K562 (cell line): Measurements from ENCODE around the gene TNIK. TPM values are rescaled to one million over a fixed set of nuclear protein-coding genes. Genes with fewer than 3 reads are reported as not detected.
A peak's percentile ranks its signal among the peaks of the same experiment; 100 is the strongest.

ENCODE experiments used
- ATAC-seq: fragments of 200-7000 bp; cut with Tn5 transposase; 3 replicates; pipeline ENCODE4 v1.9.1; 2020; ENCODE audit warnings: moderate library complexity
- BruUV-seq: library from RNA; stranded (reverse); fragments of 400-500 nt; replicated peaks from 2 replicates; lab custom pipeline; 2021; lab: Mats Ljungman, UMichigan
- CTCF ChIA-PET: fragments of 300-600 bp; formaldehyde crosslinking; extraction: SDS; loops from one replicate; lab custom pipeline; 2021; ENCODE audit warnings: low intra/inter-chr PET ratio; lab: Yijun Ruan, JAX
- POLR2A ChIA-PET: fragments of 300-600, 350-650 bp; sonication (Branson Sonifier 250); formaldehyde crosslinking; extraction: SDS; loops from one replicate; lab custom pipeline; 2021; ENCODE audit warnings: antibody characterized with exemption, inconsistent platforms; lab: Yijun Ruan, JAX
- DNase-seq, 4 experiments: peaks; one replicate each; pipeline versions ENCODE4 v3.0.0 to v3.0.0-alpha.2; 2011 to 2018; ENCODE audit warnings: low spot score in 3 of 4, mixed read lengths in 3 of 4; ENCODE audit errors: extremely low read depth in 1 of 4
- FAIRE-seq: peaks from 2 replicates; lab custom pipeline; 2011; peaks lifted over from hg19 to GRCh38; lab: Jason Lieb, UNC
- H2AFZ ChIP-seq: 2 replicates; pipeline ENCODE4 v1.6.0; 2011; ENCODE audit warnings: low read depth, low read length, control low read depth, inconsistent platforms
- H3K27ac ChIP-seq: fragments of 200-600 bp; 3 replicates; pipeline ENCODE4 v1.8.0; 2011; ENCODE audit warnings: low read depth, mild to moderate bottlenecking, control low read depth, inconsistent platforms, low read length, moderate library complexity, mixed read lengths; ENCODE audit errors: extremely low read depth
- H3K27me3 ChIP-seq, 2 experiments: fragments of 300-600 bp in 1 of 2; 2 replicates in 1 of 2; 3 replicates in 1 of 2; pipeline versions ENCODE4 v1.6.0 to v1.8.0; 2011; ENCODE audit warnings: inconsistent platforms in 2 of 2, low read length in 2 of 2, mild to moderate bottlenecking in 1 of 2, mixed read lengths in 1 of 2, moderate library complexity in 1 of 2; ENCODE audit not compliant: control insufficient read depth in 2 of 2, insufficient read depth in 2 of 2
- H3K36me3 ChIP-seq: fragments of 300-600 bp; 3 replicates; pipeline ENCODE4 v1.8.0; 2011; ENCODE audit warnings: mild to moderate bottlenecking, low read length, inconsistent platforms; ENCODE audit not compliant: control insufficient read depth, insufficient read depth
- H3K4me1 ChIP-seq, 2 experiments: fragments of 200-600 bp in 1 of 2; replicated peaks in 1 of 2; 2 replicates in 1 of 2; 3 replicates in 1 of 2; pipeline versions ENCODE4 v1.5.1 to v1.8.0; 2011; ENCODE audit warnings: inconsistent platforms in 2 of 2, low read length in 2 of 2, mild to moderate bottlenecking in 1 of 2, mixed read lengths in 1 of 2, moderate library complexity in 1 of 2; ENCODE audit not compliant: control insufficient read depth in 2 of 2, insufficient read depth in 2 of 2
- H3K4me2 ChIP-seq: 2 replicates; pipeline ENCODE4 v1.6.1; 2011; ENCODE audit warnings: low read length, control low read depth, inconsistent platforms, mixed read lengths; ENCODE audit not compliant: insufficient read depth
- H3K4me3 ChIP-seq: fragments of 200-600 bp; sonication (generic), shearing (Covaris generic); 2 replicates; pipeline ENCODE4 v1.5.1; 2016; ENCODE audit warnings: control low read depth, inconsistent platforms
- H3K79me2 ChIP-seq: fragments of 200-600 bp; 3 replicates; pipeline ENCODE4 v1.8.0; 2011; ENCODE audit warnings: low read length, inconsistent platforms; ENCODE audit not compliant: control insufficient read depth, insufficient read depth
- H3K9ac ChIP-seq, 2 experiments: 2 replicates each; pipeline versions ENCODE4 v1.6.0 to v1.6.1; 2011; ENCODE audit warnings: low read depth in 2 of 2, low read length in 2 of 2, control low read depth in 1 of 2, inconsistent platforms in 1 of 2, mild to moderate bottlenecking in 1 of 2, mixed read lengths in 1 of 2; ENCODE audit not compliant: insufficient read depth in 1 of 2
- H3K9me1 ChIP-seq: one replicate; pipeline ENCODE4 v1.6.0; 2011; ENCODE audit warnings: inconsistent platforms, mild to moderate bottlenecking, low read length, moderate library complexity; ENCODE audit not compliant: control insufficient read depth, insufficient read depth
- H3K9me3 ChIP-seq: replicated peaks from 2 replicates; pipeline ENCODE4 v1.5.1; 2011; ENCODE audit warnings: low read depth, low read length, inconsistent platforms; ENCODE audit not compliant: control insufficient read depth, insufficient read depth
- H4K20me1 ChIP-seq: replicated peaks from 2 replicates; pipeline ENCODE4 v1.6.1; 2011; ENCODE audit warnings: low read length, inconsistent platforms, mixed read lengths; ENCODE audit not compliant: control insufficient read depth, insufficient read depth
- CBFA2T2 ChIP-seq: fragments of 450-650 bp; conservative IDR thresholded peaks from 2 replicates; pipeline ENCODE4 v1.6.1; 2017; ENCODE audit warnings: mild to moderate bottlenecking
- DPF2 ChIP-seq: fragments of 450-650 bp; IDR thresholded peaks from 2 replicates; pipeline ENCODE4 v1.6.1; 2016
- FOXA3 ChIP-seq, 2 experiments: fragments of 450-650 bp in 1 of 2; sonication (generic) in 1 of 2; formaldehyde crosslinking; IDR thresholded peaks in 1 of 2; conservative IDR thresholded peaks in 1 of 2; 2 replicates each; pipeline versions ENCODE4 v1.4.0 to v1.8.0; 2020 to 2022; ENCODE audit warnings: mild to moderate bottlenecking in 2 of 2, missing genetic modification reagents in 1 of 2
- HMBOX1 ChIP-seq: sonication (generic); IDR thresholded peaks from 2 replicates; pipeline ENCODE4 v1.6.1; 2016
- HNRNPL ChIP-seq: fragments of 200-400 bp; formaldehyde crosslinking; IDR thresholded peaks from 2 replicates; pipeline ENCODE4 v1.6.1; 2017; ENCODE audit warnings: low read depth, mild to moderate bottlenecking, low read length
- LEF1 ChIP-seq: fragments of 450-650 bp; IDR thresholded peaks from 2 replicates; pipeline ENCODE4 v1.6.1; 2016; ENCODE audit warnings: mild to moderate bottlenecking
- MEIS2 ChIP-seq: fragments of 450-650 bp; IDR thresholded peaks from 2 replicates; pipeline ENCODE4 v1.6.1; 2014; ENCODE audit warnings: mild to moderate bottlenecking; ENCODE audit not compliant: partially characterized antibody
- NR2C1 ChIP-seq, 2 experiments: fragments of 450-650 bp; IDR thresholded peaks; 2 replicates each; pipeline ENCODE4 v1.6.1; 2017; ENCODE audit warnings: mild to moderate bottlenecking in 2 of 2, antibody characterized with exemption in 1 of 2, inconsistent platforms in 1 of 2, missing compliant biosample characterization in 1 of 2, missing genetic modification characterization in 1 of 2
- NR2C2 ChIP-seq, 2 experiments: fragments of 200-800 bp in 1 of 2; sonication (Bioruptor generic) in 1 of 2; sonication (generic) in 1 of 2; formaldehyde crosslinking in 1 of 2; IDR thresholded peaks; 2 replicates each; pipeline versions ENCODE4 v1.6.1 to v1.8.0; 2016 to 2022; ENCODE audit warnings: mild to moderate bottlenecking in 1 of 2, missing compliant biosample characterization in 1 of 2, missing genetic modification characterization in 1 of 2, missing genetic modification reagents in 1 of 2
- RCOR1 ChIP-seq, 2 experiments: IDR thresholded peaks; 2 replicates each; pipeline ENCODE4 v1.6.1; 2012; ENCODE audit warnings: low read depth in 2 of 2, low read length in 2 of 2, borderline replicate concordance in 1 of 2, improper control_type of control experiment in 1 of 2
- SMARCA4 ChIP-seq: fragments of 450-650 bp; IDR thresholded peaks from 2 replicates; pipeline ENCODE4 v1.6.1; 2016
- SMARCE1 ChIP-seq: fragments of 450-650 bp; IDR thresholded peaks from 2 replicates; pipeline ENCODE4 v1.7.1; 2016; ENCODE audit warnings: mild to moderate bottlenecking
- SRSF7 ChIP-seq: fragments of 200-400 bp; formaldehyde crosslinking; optimal IDR thresholded peaks from 2 replicates; pipeline ENCODE3; 2017; ENCODE audit warnings: mild to moderate bottlenecking, low read depth, low read length
- ZNF133 ChIP-seq: fragments of 250-450 bp; sonication (Bioruptor Pico); IDR thresholded peaks from 2 replicates; pipeline ENCODE4 v1.4.0; 2020; ENCODE audit warnings: mild to moderate bottlenecking
- ZNF280A ChIP-seq: fragments of 450-650 bp; IDR thresholded peaks from 2 replicates; pipeline ENCODE4 v1.6.1; 2018; ENCODE audit warnings: mild to moderate bottlenecking, low read depth; ENCODE audit not compliant: partially characterized antibody
- ZNF586 ChIP-seq: fragments of 450-650 bp; formaldehyde crosslinking; conservative IDR thresholded peaks from 2 replicates; pipeline ENCODE4 v1.4.0; 2020; ENCODE audit warnings: mild to moderate bottlenecking, moderate library complexity
- ZNF589 ChIP-seq: fragments of 200-800 bp; sonication (Bioruptor generic); IDR thresholded peaks from 2 replicates; pipeline ENCODE4 v1.6.1; 2016; ENCODE audit warnings: low read depth, missing genetic modification characterization, missing compliant biosample characterization
- WGBS: fragments of 100-300 bp; shearing (Covaris generic); methylation state at CpG from one replicate; pipeline ENCODE4 v1.1.6; 2016; ENCODE audit warnings: low coverage, mixed read lengths; ENCODE audit not compliant: insufficient coverage; ENCODE audit errors: missing lambda C conversion rate; 5-methylcytosine and 5-hydroxymethylcytosine counted together
- in situ Hi-C: fragments of 300-500 bp; cut with MboI; formaldehyde crosslinking; loops from 4 replicates; pipeline ENCODE4 v1.15.0; 2018; ENCODE audit warnings: inconsistent platforms, mixed read lengths
- intact Hi-C: fragments of 100-400 bp; cut with micrococcal nuclease; formaldehyde crosslinking; loops from 2 replicates; pipeline ENCODE4 v1.14.2; 2022
- polyA plus RNA-seq, 8 experiments: library from polyadenylated mRNA; depleted of rRNA in 4 of 8; stranded (reverse) in 5 of 8; unstranded in 3 of 8; fragments of >200 nt; fragmentation: Nextera tagmentation in 2 of 8; fragmentation: Illumina TruSeq in 1 of 8; extraction: Ambion mirVana in 2 of 8; extraction: Trizol in 1 of 8; gene quantifications; 2 replicates each; pipeline versions ENCODE4 v1.2.1 to v1.2.3, GENCODE V29; 2011 to 2014; ENCODE audit warnings: inconsistent platforms in 1 of 8, missing spikeins in 1 of 8
- total RNA-seq, 7 experiments: library from RNA; depleted of rRNA in 6 of 7; stranded (reverse); fragments of >200 nt in 6 of 7; fragmentation: Illumina TruSeq in 2 of 7; extraction: Trizol in 2 of 7; gene quantifications; 2 replicates each; pipeline versions ENCODE4 v1.2.1 to v1.2.3, GENCODE V29; 2011 to 2021; ENCODE audit warnings: low replicate concordance in 1 of 7

TNIK gene
- total and polyA plus RNA-seq, 9 of the 15 experiments (the other 6 are each of a cell fraction or from before 2014, with no cell fraction given), result 6.6 to 39.0 (median 24.7) TPM

GRCh38 chr3:171013822-171014748, 446.1 kb downstream of the TNIK start:
- H3K27ac ChIP-seq, result no peak overlapping the region
- FAIRE-seq (peak; percentile 49), ATAC-seq (no peak; the same call in 2 of the 3 replicates), DNase-seq (peak in 1 of 4 experiments; percentile 43)
- H3K36me3 ChIP-seq, result no peaks in the 10 kb centered on the region
- H3K4me2 ChIP-seq, result no peak overlapping the region
- H3K9me3 ChIP-seq, result no peaks in the 10 kb centered on the region
- BruUV-seq, result no TSS peak
- H3K9me1 ChIP-seq, result no peaks in the 10 kb centered on the region
- WGBS, result 6% methylated on average over 5 of the region's 5 CpGs
- no peaks in the 10 kb centered on the region for H4K20me1 ChIP-seq
- POLR2A ChIA-PET, result interaction anchor here (0.7 to 0.8 kb wide), 2 partner anchors 10 to 21 kb away, joined by 3 read pairs; no protein-coding TSS in a partner anchor
- no peak overlapping the region for H2AFZ ChIP-seq
- no peak overlapping the region for H3K9ac ChIP-seq
- H3K4me3 ChIP-seq, result no peak overlapping the region
- intact Hi-C loops (no loop called here), in situ Hi-C loops (no loop called here)
- no peaks in the 10 kb centered on the region for H3K79me2 ChIP-seq
- CTCF ChIA-PET, result no interaction called here
- H3K4me1 ChIP-seq, result peaks cover 0 to 7% of the 10 kb centered on the region in 2 experiments; a peak in 2 of 5 replicates
- peaks cover 0 to 2% of the 10 kb centered on the region in 2 experiments; a peak in 1 of 5 replicates for H3K27me3 ChIP-seq
- TF ChIP-seq NR2C1 (IDR thresholded peaks at IDR 0.05), result peak; percentile 33; the same call in 1 of the 2 replicates
- peak; percentile 71 for TF ChIP-seq NR2C1 (tag; IDR thresholded peaks at IDR 0.05)
- TF ChIP-seq LEF1, result peak; percentile 23; the same call in 1 of the 2 replicates
- peak; percentile 54; the same call in 1 of the 2 replicates for TF ChIP-seq DPF2
- peak; percentile 49; the same call in 1 of the 2 replicates for TF ChIP-seq SMARCA4
- TF ChIP-seq SRSF7, result no peak
- TF ChIP-seq RCOR1 (IDR thresholded peaks at IDR 0.05; ENCODE audit: borderline replicate concordance in 1 of 2, low read depth in 2 of 2, low read length in 2 of 2), result peak in 1 of 2 experiments; percentile 87; a peak in 2 of 4 replicates
- TF ChIP-seq FOXA3 (CRISPR knock-in tag; conservative IDR thresholded peaks at IDR 0.05 in 1 of 2, IDR thresholded peaks at IDR 0.05 in 1 of 2), result peak in 1 of 2 experiments; percentile 95; a peak in 2 of 4 replicates
- TF ChIP-seq HMBOX1, result peak; percentile 30; the same call in 1 of the 2 replicates
- no peak for TF ChIP-seq ZNF589
- no peak for TF ChIP-seq ZNF280A
- no peak for TF ChIP-seq HNRNPL
- TF ChIP-seq ZNF586 (CRISPR knock-in tag), result no peak
- TF ChIP-seq CBFA2T2, result peak; percentile 44; the same call in 1 of the 2 replicates
- no peak for TF ChIP-seq ZNF133 (CRISPR knock-in tag)
- TF ChIP-seq SMARCE1, result peak; percentile 58; the same call in 1 of the 2 replicates
- peak; percentile 20 for TF ChIP-seq MEIS2
- TF ChIP-seq NR2C2 (CRISPR knock-in tag; IDR thresholded peaks at IDR 0.05), result no peak
- peak; percentile 82 for TF ChIP-seq NR2C2 (tag; IDR thresholded peaks at IDR 0.05)
